ENCODE data around the gene LRRC4B. TPM values are rescaled to one million over a fixed set of nuclear protein-coding genes. Genes with fewer than 3 reads are reported as not detected.

Gene LRRC4B
- polyA plus RNA-seq, 4 donors, result 1.1 to 5.4 (median 3.2) TPM; not detected in 1

DNA sequence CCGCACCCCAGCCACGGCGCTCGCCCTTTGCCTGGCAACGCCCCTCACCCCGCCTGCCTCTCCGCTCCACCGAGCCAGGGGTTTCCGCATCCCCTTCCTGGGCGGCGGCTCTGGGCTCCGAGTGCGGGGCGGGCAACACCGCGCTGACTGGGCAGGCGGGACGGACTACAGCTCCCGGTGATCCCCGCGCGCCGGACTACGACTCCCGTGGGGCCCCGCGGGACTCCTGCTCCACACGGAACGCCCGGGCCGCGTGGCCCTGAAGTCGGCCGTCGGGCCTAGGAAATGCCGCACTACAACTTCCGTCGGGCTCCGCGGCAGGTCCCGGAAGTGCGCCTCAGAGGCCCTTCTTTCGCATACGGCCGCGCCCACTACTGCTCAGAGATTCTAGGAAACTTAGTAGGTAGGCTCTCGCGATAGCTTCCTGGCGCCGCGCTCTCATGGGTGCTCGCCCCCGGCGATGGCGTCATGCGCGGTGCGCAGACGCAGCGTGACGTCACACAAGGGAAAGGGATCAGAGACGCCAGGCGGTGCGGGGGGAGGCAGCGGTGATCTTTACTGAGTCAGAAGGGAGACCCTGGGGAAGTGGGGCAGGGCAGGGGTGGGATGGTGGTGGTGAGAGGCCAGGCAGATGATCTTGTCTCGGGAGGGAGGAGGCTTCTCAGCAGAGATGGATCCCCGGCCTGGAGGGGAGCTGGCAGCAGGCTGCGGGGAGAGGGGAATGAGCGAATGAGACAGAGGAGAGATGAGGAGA lies 57.0 kb downstream of the LRRC4B start, which contains the start of gene JOSD2:
Gene JOSD2 (minus strand): TSS at position 123 of the 754 bp plus-strand sequence. CDS start 760 bp downstream, outside the sequence.
- DNase-seq (peak; percentile 99), FAIRE-seq (no peak)
- Histone ChIP-seq H3K4me3 (ENCODE audit: low read depth in 1 of 3, low read length in 3 of 3) (peak within 1 kb of the TSS; percentile 58 to 82 (median 60)), H3K27ac (ENCODE audit: low read depth in 1 of 3, low read length in 2 of 3) (peak within 1 kb of the TSS; percentile 69 to 86 (median 70)), H3K36me3 (ENCODE audit: control insufficient read depth in 3 of 3, insufficient read depth in 2 of 3, low read depth in 1 of 3, low read length in 3 of 3) (peaks cover 0 to 1% (median 0%) of the 10 kb centered on the region in 3 donors), H3K9me3 (ENCODE audit: control insufficient read depth in 2 of 2, insufficient read depth in 1 of 2, low read depth in 1 of 2, low read length in 1 of 2) (no peaks in the 10 kb centered on the region), H3K27me3 (ENCODE audit: control insufficient read depth in 3 of 3, insufficient read depth in 3 of 3, low read length in 3 of 3) (no peaks in the 10 kb centered on the region), H3K4me1 (ENCODE audit: control insufficient read depth in 3 of 3, insufficient read depth in 2 of 3, low read depth in 1 of 3, low read length in 2 of 3) (peaks cover 1 to 13% (median 2%) of the 10 kb centered on the region in 3 donors)
- WGBS, 3 donors, result 1% methylated on average over 69 of the region's 69 CpGs

DNA sequence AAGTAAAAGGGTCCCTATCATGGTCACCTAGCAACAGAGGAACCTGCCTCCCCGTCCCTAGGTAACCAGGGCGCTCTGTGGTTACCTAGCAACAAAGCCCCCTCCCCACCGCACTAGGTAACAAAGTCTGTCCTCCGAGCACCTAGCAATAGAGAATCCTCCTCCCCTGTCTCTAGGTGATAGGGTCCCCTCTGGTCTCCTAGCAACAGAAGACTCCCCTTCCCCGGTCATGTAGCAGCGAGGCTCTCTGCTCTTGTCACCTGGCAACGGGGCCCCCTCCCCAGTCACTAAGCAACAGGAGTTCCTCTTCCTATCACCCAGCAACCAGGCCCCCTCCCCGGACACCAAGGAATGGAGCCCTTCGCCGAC lies 57.6 kb downstream of the LRRC4B start:
- Histone ChIP-seq H3K4me1 (ENCODE audit: control insufficient read depth in 3 of 3, insufficient read depth in 2 of 3, low read depth in 1 of 3, low read length in 2 of 3) (peaks cover 1 to 13% (median 2%) of the 10 kb centered on the region in 3 donors), H3K27ac (ENCODE audit: low read depth in 1 of 3, low read length in 2 of 3) (peak overlapping the region; percentile 56 to 86 (median 70)), H3K4me3 (ENCODE audit: low read depth in 1 of 3, low read length in 3 of 3) (peak overlapping the region; percentile 58 to 82 (median 60)), H3K27me3 (ENCODE audit: control insufficient read depth in 3 of 3, insufficient read depth in 3 of 3, low read length in 3 of 3) (no peaks in the 10 kb centered on the region), H3K9me3 (ENCODE audit: control insufficient read depth in 2 of 2, insufficient read depth in 1 of 2, low read depth in 1 of 2, low read length in 1 of 2) (no peaks in the 10 kb centered on the region), H3K36me3 (ENCODE audit: control insufficient read depth in 3 of 3, insufficient read depth in 2 of 3, low read depth in 1 of 3, low read length in 3 of 3) (peaks cover 0 to 5% (median 2%) of the 10 kb centered on the region in 3 donors)
- DNase-seq (no peak), FAIRE-seq (no peak)
- 5 to 6% (median 6%) methylated on average over 10 of the region's 10 CpGs for WGBS, 3 donors

GRCh38 chr19:50510121-50510670 lies 58.0 kb downstream of the LRRC4B start:
- Histone ChIP-seq H3K27me3 (ENCODE audit: control insufficient read depth in 3 of 3, insufficient read depth in 3 of 3, low read length in 3 of 3) (no peaks in the 10 kb centered on the region), H3K4me3 (ENCODE audit: low read depth in 1 of 3, low read length in 3 of 3) (peak overlapping the region; percentile 58 to 82 (median 60)), H3K27ac (ENCODE audit: low read depth in 1 of 3, low read length in 2 of 3) (peak overlapping the region; percentile 56 to 86 (median 70)), H3K4me1 (ENCODE audit: control insufficient read depth in 3 of 3, insufficient read depth in 2 of 3, low read depth in 1 of 3, low read length in 2 of 3) (peaks cover 1 to 13% (median 2%) of the 10 kb centered on the region in 3 donors), H3K9me3 (ENCODE audit: control insufficient read depth in 2 of 2, insufficient read depth in 1 of 2, low read depth in 1 of 2, low read length in 1 of 2) (no peaks in the 10 kb centered on the region), H3K36me3 (ENCODE audit: control insufficient read depth in 3 of 3, insufficient read depth in 2 of 3, low read depth in 1 of 3, low read length in 3 of 3) (peaks cover 0 to 5% (median 2%) of the 10 kb centered on the region in 3 donors)
- WGBS, 3 donors, result 54 to 64% (median 58%) methylated on average over 21 to 26 of the region's 26 CpGs
- FAIRE-seq (no peak), DNase-seq (no peak)

DNA sequence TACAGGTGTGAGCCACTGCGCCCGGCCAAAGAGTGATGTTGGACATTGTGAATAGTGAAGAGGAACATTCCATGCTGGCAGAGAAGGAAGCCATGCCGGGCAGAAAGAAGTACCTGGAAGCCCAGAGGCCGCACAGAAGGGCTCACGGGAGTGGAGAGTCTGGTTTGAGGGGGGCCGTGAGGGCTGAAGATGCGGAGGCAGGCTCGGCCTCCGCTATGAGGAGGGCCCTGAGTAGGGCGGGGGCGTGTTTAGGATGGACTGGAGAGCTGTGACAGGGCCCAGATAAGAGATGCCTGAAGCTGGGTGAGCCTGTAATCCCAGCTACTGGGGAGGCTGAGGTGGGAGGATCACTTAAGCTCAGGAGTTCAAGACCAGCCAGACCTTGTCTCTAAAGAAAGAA lies 58.9 kb downstream of the LRRC4B start:
- FAIRE-seq (no peak), DNase-seq (no peak)
- 88 to 91% (median 89%) methylated on average over 11 of the region's 11 CpGs for WGBS, 3 donors
- no peak overlapping the region for H3K27ac ChIP-seq (ENCODE audit: low read depth in 1 of 3, low read length in 2 of 3)
- no peaks in the 10 kb centered on the region for H3K27me3 ChIP-seq (ENCODE audit: control insufficient read depth in 3 of 3, insufficient read depth in 3 of 3, low read length in 3 of 3)
- H3K9me3 ChIP-seq (ENCODE audit: control insufficient read depth in 2 of 2, insufficient read depth in 1 of 2, low read depth in 1 of 2, low read length in 1 of 2), result no peaks in the 10 kb centered on the region
- H3K36me3 ChIP-seq (ENCODE audit: control insufficient read depth in 3 of 3, insufficient read depth in 2 of 3, low read depth in 1 of 3, low read length in 3 of 3), result peaks cover 0 to 5% (median 2%) of the 10 kb centered on the region in 3 donors
- peaks cover 1 to 13% (median 2%) of the 10 kb centered on the region in 3 donors for H3K4me1 ChIP-seq (ENCODE audit: control insufficient read depth in 3 of 3, insufficient read depth in 2 of 3, low read depth in 1 of 3, low read length in 2 of 3)
- H3K4me3 ChIP-seq (ENCODE audit: low read depth in 1 of 3, low read length in 3 of 3), result no peak overlapping the region

DNA sequence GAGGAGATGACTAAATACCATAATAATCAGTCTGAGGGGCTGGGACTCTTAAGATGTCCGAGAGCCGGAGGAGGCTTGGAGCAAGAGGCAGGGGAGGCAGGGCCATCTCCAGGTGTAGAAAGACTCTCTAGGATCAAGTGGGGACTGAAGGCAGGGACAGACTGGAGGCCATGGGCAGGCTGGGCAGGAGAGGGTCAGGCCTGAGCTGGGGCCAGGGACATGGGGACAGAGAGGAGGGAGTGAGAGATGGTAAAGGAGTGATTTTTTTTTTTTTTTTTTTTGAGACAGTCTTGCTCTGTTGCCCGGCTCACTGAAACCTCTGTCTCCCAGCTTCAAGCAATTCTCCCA lies 59.4 kb downstream of the LRRC4B start:
- Histone ChIP-seq H3K9me3 (ENCODE audit: control insufficient read depth in 2 of 2, insufficient read depth in 1 of 2, low read depth in 1 of 2, low read length in 1 of 2) (no peaks in the 10 kb centered on the region), H3K4me1 (ENCODE audit: control insufficient read depth in 3 of 3, insufficient read depth in 2 of 3, low read depth in 1 of 3, low read length in 2 of 3) (peaks cover 1 to 13% (median 2%) of the 10 kb centered on the region in 3 donors), H3K36me3 (ENCODE audit: control insufficient read depth in 3 of 3, insufficient read depth in 2 of 3, low read depth in 1 of 3, low read length in 3 of 3) (peaks cover 0 to 5% (median 2%) of the 10 kb centered on the region in 3 donors), H3K27me3 (ENCODE audit: control insufficient read depth in 3 of 3, insufficient read depth in 3 of 3, low read length in 3 of 3) (no peaks in the 10 kb centered on the region), H3K27ac (ENCODE audit: low read depth in 1 of 3, low read length in 2 of 3) (no peak overlapping the region), H3K4me3 (ENCODE audit: low read depth in 1 of 3, low read length in 3 of 3) (no peak overlapping the region)
- DNase-seq (no peak), FAIRE-seq (no peak)
- 90 to 94% (median 92%) methylated on average over 3 of the region's 3 CpGs for WGBS, 3 donors

DNA sequence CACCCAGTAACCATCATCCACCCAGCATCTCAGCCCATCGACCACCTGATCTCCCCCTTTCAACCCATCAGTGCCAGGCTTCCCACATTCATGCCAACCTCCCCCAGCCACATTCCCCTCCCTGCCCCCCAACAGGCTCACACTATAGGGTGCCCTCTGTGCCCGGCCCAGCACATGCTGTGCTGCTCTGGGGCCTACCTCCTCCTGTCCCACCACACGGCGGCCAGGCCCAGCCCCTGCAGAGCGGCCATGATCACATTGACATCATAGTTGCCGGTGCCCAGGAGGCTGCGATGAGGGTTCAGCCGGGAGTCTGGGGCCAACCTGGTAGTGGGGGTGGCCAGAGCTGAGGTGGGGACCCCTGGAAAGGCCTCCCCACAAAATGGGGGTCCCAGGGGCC lies 60.9 kb downstream of the LRRC4B start:
- Histone ChIP-seq H3K4me1 (ENCODE audit: control insufficient read depth in 3 of 3, insufficient read depth in 2 of 3, low read depth in 1 of 3, low read length in 2 of 3) (peaks cover 1 to 13% (median 2%) of the 10 kb centered on the region in 3 donors), H3K4me3 (ENCODE audit: low read depth in 1 of 3, low read length in 3 of 3) (no peak overlapping the region), H3K9me3 (ENCODE audit: control insufficient read depth in 2 of 2, insufficient read depth in 1 of 2, low read depth in 1 of 2, low read length in 1 of 2) (no peaks in the 10 kb centered on the region), H3K27ac (ENCODE audit: low read depth in 1 of 3, low read length in 2 of 3) (no peak overlapping the region), H3K27me3 (ENCODE audit: control insufficient read depth in 3 of 3, insufficient read depth in 3 of 3, low read length in 3 of 3) (no peaks in the 10 kb centered on the region), H3K36me3 (ENCODE audit: control insufficient read depth in 3 of 3, insufficient read depth in 2 of 3, low read depth in 1 of 3, low read length in 3 of 3) (peaks cover 0 to 5% (median 2%) of the 10 kb centered on the region in 3 donors)
- WGBS, 3 donors, result 93 to 97% (median 95%) methylated on average over 8 of the region's 8 CpGs
- FAIRE-seq (no peak), DNase-seq (no peak)

DNA sequence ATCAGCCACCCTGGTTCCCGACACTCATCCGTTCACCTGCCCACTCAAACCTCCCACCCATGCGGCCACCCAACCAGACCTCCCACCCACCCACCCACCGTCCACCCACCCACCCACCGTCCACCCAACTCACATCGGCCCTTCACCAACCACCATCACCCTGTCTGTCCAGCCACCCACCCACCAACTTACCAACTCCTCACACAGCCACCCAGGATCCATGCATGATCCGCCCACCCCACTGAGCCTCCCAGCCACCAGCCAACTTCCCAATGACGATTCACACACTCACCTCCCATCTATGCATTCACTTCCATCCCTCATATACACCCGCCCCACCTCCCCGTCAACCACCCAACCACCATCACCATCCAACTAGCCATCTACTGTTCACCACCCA lies 61.5 kb downstream of the LRRC4B start:
- H3K4me1 ChIP-seq (ENCODE audit: control insufficient read depth in 3 of 3, insufficient read depth in 2 of 3, low read depth in 1 of 3, low read length in 2 of 3), result peaks cover 1 to 8% (median 2%) of the 10 kb centered on the region in 3 donors
- no peak for FAIRE-seq
- no peaks in the 10 kb centered on the region for H3K9me3 ChIP-seq (ENCODE audit: control insufficient read depth in 2 of 2, insufficient read depth in 1 of 2, low read depth in 1 of 2, low read length in 1 of 2)
- H3K27me3 ChIP-seq (ENCODE audit: control insufficient read depth in 3 of 3, insufficient read depth in 3 of 3, low read length in 3 of 3), result no peaks in the 10 kb centered on the region
- peaks cover 0 to 5% (median 2%) of the 10 kb centered on the region in 3 donors for H3K36me3 ChIP-seq (ENCODE audit: control insufficient read depth in 3 of 3, insufficient read depth in 2 of 3, low read depth in 1 of 3, low read length in 3 of 3)
- H3K4me3 ChIP-seq (ENCODE audit: low read depth in 1 of 3, low read length in 3 of 3), result no peak overlapping the region
- WGBS, 3 donors, result 91 to 97% (median 93%) methylated on average over 7 to 9 of the region's 10 CpGs
- no peak overlapping the region for H3K27ac ChIP-seq (ENCODE audit: low read depth in 1 of 3, low read length in 2 of 3)
- no peak for DNase-seq

GRCh38 chr19:50505856-50506611 lies 62.2 kb downstream of the LRRC4B start:
- Histone ChIP-seq H3K9me3 (ENCODE audit: control insufficient read depth in 2 of 2, insufficient read depth in 1 of 2, low read depth in 1 of 2, low read length in 1 of 2) (no peaks in the 10 kb centered on the region), H3K4me3 (ENCODE audit: low read depth in 1 of 3, low read length in 3 of 3) (no peak overlapping the region), H3K4me1 (ENCODE audit: control insufficient read depth in 3 of 3, insufficient read depth in 2 of 3, low read depth in 1 of 3, low read length in 2 of 3) (peaks cover 1 to 8% (median 2%) of the 10 kb centered on the region in 3 donors), H3K27me3 (ENCODE audit: control insufficient read depth in 3 of 3, insufficient read depth in 3 of 3, low read length in 3 of 3) (no peaks in the 10 kb centered on the region), H3K36me3 (ENCODE audit: control insufficient read depth in 3 of 3, insufficient read depth in 2 of 3, low read depth in 1 of 3, low read length in 3 of 3) (peaks cover 0 to 5% (median 2%) of the 10 kb centered on the region in 3 donors), H3K27ac (ENCODE audit: low read depth in 1 of 3, low read length in 2 of 3) (no peak overlapping the region)
- FAIRE-seq (no peak), DNase-seq (no peak)
- 92 to 95% (median 94%) methylated on average over 27 to 30 of the region's 30 CpGs for WGBS, 3 donors

Measured in small intestine (tissue), 7 donors.